ENCODE measurements around the gene FADS3. TPM values are rescaled to one million over a fixed set of nuclear protein-coding genes. Genes with fewer than 3 reads are reported as not detected.

Gene FADS3
- total RNA-seq, 3 donors from 2014 or later = 8.4 to 21.0 (median 11.5) TPM

DNA sequence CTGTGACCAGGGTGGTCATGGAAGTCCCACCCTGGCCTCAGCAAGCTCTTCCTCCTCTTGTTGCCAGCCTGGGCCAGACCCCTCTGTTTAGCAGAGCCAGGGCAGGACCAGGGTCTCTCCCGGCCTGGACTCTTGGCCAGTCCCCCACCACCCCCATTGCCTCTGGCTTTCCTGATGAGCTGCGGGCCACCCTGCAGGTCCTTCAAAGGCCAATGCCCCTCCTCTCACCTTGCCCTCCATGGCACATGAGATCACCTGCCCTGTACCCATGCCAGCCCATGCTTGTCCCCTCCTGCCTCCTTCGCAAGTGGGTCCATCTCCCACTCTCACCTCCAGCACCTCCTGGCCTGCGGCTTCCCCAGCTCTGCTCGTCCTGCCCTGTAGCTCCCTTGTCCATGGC is 52.8 kb downstream of the FADS3 start:
- Histone ChIP-seq H3K4me1 (ENCODE audit: low read depth) (no peaks in the 10 kb centered on the region), H3K9me3 (no peaks in the 10 kb centered on the region), H3K36me3 (ENCODE audit: low read depth) (no peaks in the 10 kb centered on the region), H3K4me3 (no peak overlapping the region)
- DNase-seq (no peak), ATAC-seq (no peak)
- TF ChIP-seq CTCF (IDR thresholded peaks at IDR 0.05) = no peak
- intact Hi-C loops (cut with DNase I, micrococcal nuclease) = no loop called here

- ATAC-seq (no peak), DNase-seq (no peak)
- H3K9me3 ChIP-seq = no peaks in the 10 kb centered on the region
- intact Hi-C loops (cut with DNase I, micrococcal nuclease) = no loop called here
- TF ChIP-seq CTCF (IDR thresholded peaks at IDR 0.05) = no peak
- no peak overlapping the region for H3K4me3 ChIP-seq
- no peaks in the 10 kb centered on the region for H3K36me3 ChIP-seq (ENCODE audit: low read depth)
- H3K4me1 ChIP-seq (ENCODE audit: low read depth) = no peaks in the 10 kb centered on the region
These were observed 53.8 kb downstream of the FADS3 start for GRCh38 chr11:61837411-61838005.

DNA sequence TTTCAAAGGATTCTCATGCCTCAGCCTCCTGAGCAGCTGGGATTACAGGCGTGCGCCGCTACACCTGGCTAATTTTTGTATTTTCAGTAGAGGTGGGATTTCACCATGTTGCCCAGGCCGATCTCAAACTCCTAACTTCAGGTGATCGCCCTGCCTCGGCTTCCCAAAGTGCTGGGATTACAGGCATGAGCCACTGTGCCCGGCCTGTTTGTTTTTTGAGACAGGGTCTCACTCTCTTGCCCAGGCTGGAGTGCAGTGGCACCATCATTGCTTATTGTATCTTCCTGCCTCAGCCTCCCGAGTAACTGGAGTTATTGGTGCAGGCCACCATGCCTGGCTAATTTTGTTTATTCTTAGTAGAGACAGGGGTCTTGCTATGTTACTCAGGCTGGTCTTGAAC is 55.2 kb downstream of the FADS3 start:
- no peak for TF ChIP-seq CTCF (IDR thresholded peaks at IDR 0.05)
- Histone ChIP-seq H3K4me3 (no peak overlapping the region), H3K36me3 (ENCODE audit: low read depth) (no peaks in the 10 kb centered on the region), H3K9me3 (no peaks in the 10 kb centered on the region), H3K4me1 (ENCODE audit: low read depth) (no peaks in the 10 kb centered on the region)
- ATAC-seq = no peak
- intact Hi-C loops (cut with DNase I, micrococcal nuclease) = no loop called here
- DNase-seq = no peak

- H3K4me3 ChIP-seq = no peak overlapping the region
- H3K36me3 ChIP-seq (ENCODE audit: low read depth) = no peaks in the 10 kb centered on the region
- no peak for TF ChIP-seq CTCF (IDR thresholded peaks at IDR 0.05)
- no peaks in the 10 kb centered on the region for H3K4me1 ChIP-seq (ENCODE audit: low read depth)
- DNase-seq (no peak), ATAC-seq (peak; percentile 60)
- no peaks in the 10 kb centered on the region for H3K9me3 ChIP-seq
- intact Hi-C loops (cut with DNase I, micrococcal nuclease) = no loop called here
These were observed 56.9 kb downstream of the FADS3 start for GRCh38 chr11:61834278-61835048.

DNA sequence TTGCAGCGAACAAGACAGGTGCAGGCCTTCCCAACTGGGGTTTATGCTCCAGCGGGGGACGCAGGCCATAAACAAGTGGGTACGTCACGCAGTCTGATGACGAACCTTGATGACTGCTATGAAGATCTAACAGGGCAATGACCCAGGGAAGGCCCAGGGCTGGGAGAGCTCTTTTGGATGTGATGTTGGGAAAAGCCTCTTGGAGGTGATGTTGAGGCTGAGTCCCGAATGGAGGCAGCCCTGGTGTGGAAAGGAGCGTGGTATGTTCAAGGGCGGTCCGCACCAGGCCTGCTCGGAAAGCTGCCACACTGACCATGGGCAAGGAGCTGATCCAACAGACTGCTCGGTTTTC is 57.4 kb downstream of the FADS3 start:
- no peaks in the 10 kb centered on the region for H3K9me3 ChIP-seq
- H3K4me1 ChIP-seq (ENCODE audit: low read depth) = no peaks in the 10 kb centered on the region
- intact Hi-C loops (cut with DNase I, micrococcal nuclease) = no loop called here
- DNase-seq (no peak), ATAC-seq (no peak)
- TF ChIP-seq CTCF (IDR thresholded peaks at IDR 0.05) = no peak
- H3K4me3 ChIP-seq = no peak overlapping the region
- no peaks in the 10 kb centered on the region for H3K36me3 ChIP-seq (ENCODE audit: low read depth)
